HepG2 (cell line): ENCODE measurements around the gene CHID1. TPM values are rescaled to one million over a fixed set of nuclear protein-coding genes. Genes with fewer than 3 reads are reported as not detected.
A peak's percentile ranks its signal among the peaks of the same experiment; 100 is the strongest.

Experiments
- ARHGAP35 ChIP-seq: sonication (generic); formaldehyde crosslinking; IDR thresholded peaks from 2 replicates; pipeline ENCODE4 v1.9.0; 2022; ENCODE audit warnings: mild to moderate bottlenecking, inconsistent platforms, moderate library complexity, missing genetic modification reagents, borderline replicate concordance
- ELF1 ChIP-seq: sonication (generic); formaldehyde crosslinking; IDR thresholded peaks from 2 replicates; pipeline ENCODE4 v1.4.0; 2020; ENCODE audit warnings: missing genetic modification reagents
- HNRNPL ChIP-seq: fragments of 200-400 bp; formaldehyde crosslinking; IDR thresholded peaks from 2 replicates; pipeline ENCODE4 v1.6.1; 2017; ENCODE audit warnings: mild to moderate bottlenecking, low read depth, low read length
- MZF1 ChIP-seq: sonication (generic); formaldehyde crosslinking; IDR thresholded peaks from 2 replicates; pipeline ENCODE4 v1.8.1; 2023; ENCODE audit warnings: mild to moderate bottlenecking, missing genetic modification reagents, borderline replicate concordance
- NAIF1 ChIP-seq: sonication (generic); formaldehyde crosslinking; IDR thresholded peaks from 2 replicates; pipeline ENCODE4 v1.5.0; 2020; ENCODE audit warnings: mild to moderate bottlenecking, missing genetic modification reagents, borderline replicate concordance
- NCOR1 ChIP-seq: fragments of 200-600 bp; sonication (generic); IDR thresholded peaks from 2 replicates; pipeline ENCODE4 v1.7.0; 2017; ENCODE audit warnings: antibody characterized with exemption, low read length, borderline replicate concordance
- NFIC ChIP-seq: IDR thresholded peaks from 2 replicates; pipeline ENCODE4 v1.6.1; 2012; ENCODE audit warnings: mild to moderate bottlenecking, low read length, inconsistent platforms
- NPAS2 ChIP-seq: sonication (generic); formaldehyde crosslinking; IDR thresholded peaks from 2 replicates; pipeline ENCODE4 v1.8.0; 2022; ENCODE audit warnings: mild to moderate bottlenecking, missing genetic modification reagents, borderline replicate concordance
- PHF21A ChIP-seq: sonication (generic); formaldehyde crosslinking; IDR thresholded peaks from 2 replicates; pipeline ENCODE4 v1.5.0; 2020; ENCODE audit warnings: mild to moderate bottlenecking, missing genetic modification reagents
- REPIN1 ChIP-seq: sonication (generic); formaldehyde crosslinking; IDR thresholded peaks from 2 replicates; pipeline ENCODE4 v1.8.0; 2022; ENCODE audit warnings: missing genetic modification reagents, low read depth, mild to moderate bottlenecking, borderline replicate concordance
- RFXAP ChIP-seq: sonication (generic); formaldehyde crosslinking; IDR thresholded peaks from 2 replicates; pipeline ENCODE4 v1.4.0; 2020; ENCODE audit warnings: missing genetic modification reagents, borderline replicate concordance
- SETDB1 ChIP-seq: sonication (generic); formaldehyde crosslinking; IDR thresholded peaks from 2 replicates; pipeline ENCODE4 v1.5.1; 2020; ENCODE audit warnings: missing genetic modification reagents, mild to moderate bottlenecking, borderline replicate concordance
- THAP11 ChIP-seq: IDR thresholded peaks from 2 replicates; pipeline ENCODE4 v1.6.1; 2016; ENCODE audit warnings: missing biosample characterization, missing genetic modification reagents
- ZKSCAN8 ChIP-seq: IDR thresholded peaks from 2 replicates; pipeline ENCODE4 v1.6.1; 2016; ENCODE audit warnings: borderline replicate concordance, missing genetic modification reagents, missing compliant biosample characterization
- ZMYM3 ChIP-seq: sonication (generic); formaldehyde crosslinking; IDR thresholded peaks from 2 replicates; pipeline ENCODE4 v1.5.1; 2020; ENCODE audit warnings: mild to moderate bottlenecking, missing genetic modification reagents
- ZNF331 ChIP-seq: sonication (generic); formaldehyde crosslinking; IDR thresholded peaks from 2 replicates; pipeline ENCODE4 v1.4.0; 2020; ENCODE audit warnings: missing genetic modification reagents
- ZNF33B ChIP-seq: sonication (generic); formaldehyde crosslinking; IDR thresholded peaks from 2 replicates; pipeline ENCODE4 v1.5.1; 2020; ENCODE audit warnings: mild to moderate bottlenecking, missing genetic modification reagents
- ZNF430 ChIP-seq: sonication (generic); formaldehyde crosslinking; IDR thresholded peaks from 2 replicates; pipeline ENCODE4 v1.9.0; 2021; ENCODE audit warnings: mild to moderate bottlenecking, missing genetic modification reagents
- ZNF547 ChIP-seq: sonication (generic); formaldehyde crosslinking; IDR thresholded peaks from 2 replicates; pipeline ENCODE4 v1.5.1; 2020; ENCODE audit warnings: mild to moderate bottlenecking, missing genetic modification reagents
- ZNF724P ChIP-seq: sonication (generic); formaldehyde crosslinking; IDR thresholded peaks from 2 replicates; pipeline ENCODE4 v1.8.0; 2022; ENCODE audit warnings: missing genetic modification reagents, borderline replicate concordance
- ZNF781 ChIP-seq: sonication (generic); formaldehyde crosslinking; IDR thresholded peaks from 2 replicates; pipeline ENCODE4 v1.5.1; 2020; ENCODE audit warnings: borderline replicate concordance, mild to moderate bottlenecking, missing genetic modification reagents; ENCODE audit errors: not compliant biosample characterization
- ZSCAN30 ChIP-seq: sonication (generic); formaldehyde crosslinking; IDR thresholded peaks from 2 replicates; pipeline ENCODE4 v1.5.0; 2020; ENCODE audit warnings: mild to moderate bottlenecking, missing genetic modification reagents
- polyA plus RNA-seq, 8 experiments: library from polyadenylated mRNA; depleted of rRNA in 3 of 8; stranded (reverse) in 7 of 8; unstranded in 1 of 8; fragments of >200 nt; fragmentation: Illumina TruSeq in 4 of 8; extraction: Trizol in 4 of 8; gene quantifications; 2 replicates each; pipeline versions ENCODE4 v1.2.1 to v1.2.3, GENCODE V29; 2011 to 2016; ENCODE audit warnings: low read depth in 4 of 8, missing spikeins in 1 of 8, mixed read lengths in 1 of 8; ENCODE audit not compliant: insufficient read depth in 1 of 8
- total RNA-seq, 5 experiments: library from RNA; depleted of rRNA; stranded (reverse); fragments of >200 nt; fragmentation: Illumina TruSeq; extraction: Trizol; gene quantifications; 2 replicates each; pipeline ENCODE4 v1.2.3, GENCODE V29; 2016; ENCODE audit warnings: low read depth in 1 of 5
- TF ChIP-seq, protein P1 (sequence below): sonication (generic); formaldehyde crosslinking; IDR thresholded peaks from 2 replicates; pipeline ENCODE4 v1.5.1; 2020; ENCODE audit warnings: missing genetic modification reagents, mild to moderate bottlenecking, borderline replicate concordance
- TF ChIP-seq, protein P2 (sequence below): sonication (generic); formaldehyde crosslinking; IDR thresholded peaks from 2 replicates; pipeline ENCODE4 v1.8.0; 2023; ENCODE audit warnings: mild to moderate bottlenecking, missing genetic modification reagents
- TF ChIP-seq, protein P3 (sequence below): sonication (generic); formaldehyde crosslinking; IDR thresholded peaks from 2 replicates; pipeline ENCODE4 v1.9.0; 2022; ENCODE audit warnings: missing genetic modification reagents, mild to moderate bottlenecking, borderline replicate concordance
- TF ChIP-seq, protein P4 (sequence below): sonication (generic); formaldehyde crosslinking; IDR thresholded peaks from 2 replicates; pipeline ENCODE4 v1.9.0; 2022; ENCODE audit warnings: low read depth, missing genetic modification reagents

Gene CHID1
- total and polyA plus RNA-seq, 2 of the 13 experiments (the other 11 are each of a cell fraction or from before 2014, with no cell fraction given) = 65.1 to 93.6 TPM

DNA sequence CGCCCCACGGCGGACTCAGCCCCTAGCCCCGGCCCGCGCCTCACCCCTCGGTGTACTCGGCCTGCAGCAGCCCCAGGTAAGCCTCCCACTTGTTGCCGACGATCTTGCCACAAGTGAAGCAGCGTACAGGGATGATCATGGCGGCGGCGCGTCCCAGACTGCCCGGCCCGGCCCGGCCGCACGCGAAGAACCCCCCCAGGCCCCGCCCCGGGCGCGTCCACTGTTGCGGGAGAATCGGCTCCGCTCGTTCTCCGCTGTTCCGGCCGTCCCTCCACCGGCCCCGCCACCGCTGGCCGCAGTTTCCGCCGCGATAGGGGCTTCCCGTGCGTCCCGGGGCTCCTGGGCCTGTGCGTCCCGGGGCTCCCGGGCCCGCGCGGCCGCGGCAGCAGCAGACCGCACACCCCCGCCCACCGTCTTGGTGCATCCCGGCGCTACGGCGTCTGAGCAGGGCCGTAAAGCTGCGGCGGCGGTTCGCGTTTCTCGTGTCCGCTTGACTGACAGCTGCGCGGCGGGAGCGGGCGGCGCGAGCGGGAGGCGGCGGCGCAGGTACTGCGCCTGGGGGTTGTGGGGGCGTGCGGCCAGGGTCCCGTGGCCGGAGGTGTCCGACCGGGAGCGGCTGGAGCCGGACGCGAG, 68.1 kb downstream of the CHID1 start, which contains the start of the genes POLR2L and TSPAN4 (continued):
- TF ChIP-seq HNRNPL = no peak
- TF ChIP-seq MZF1 (CRISPR knock-in tag) = no peak
- TF ChIP-seq ARHGAP35 (CRISPR knock-in tag) = peak; percentile 38; the same call in 1 of the 2 replicates
- TF ChIP-seq, protein P1, sequence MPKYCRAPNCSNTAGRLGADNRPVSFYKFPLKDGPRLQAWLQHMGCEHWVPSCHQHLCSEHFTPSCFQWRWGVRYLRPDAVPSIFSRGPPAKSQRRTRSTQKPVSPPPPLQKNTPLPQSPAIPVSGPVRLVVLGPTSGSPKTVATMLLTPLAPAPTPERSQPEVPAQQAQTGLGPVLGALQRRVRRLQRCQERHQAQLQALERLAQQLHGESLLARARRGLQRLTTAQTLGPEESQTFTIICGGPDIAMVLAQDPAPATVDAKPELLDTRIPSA = no peak
- TF ChIP-seq NPAS2 = no peak
- no peak for TF ChIP-seq NFIC
- TF ChIP-seq NAIF1 = peak; percentile 49; the same call in 1 of the 2 replicates
- peak; percentile 84 for TF ChIP-seq ZNF547
- no peak; the same call in 1 of the 2 replicates for TF ChIP-seq REPIN1 (CRISPR knock-in tag)
- 0 out of 2 replicates have a peak, but pooled peaks have one; percentile 10 for TF ChIP-seq RFXAP (CRISPR knock-in tag)
- no peak; the same call in 1 of the 2 replicates for TF ChIP-seq ZNF331 (CRISPR knock-in tag)
- 0 out of 2 replicates have a peak, but pooled peaks have one; percentile 18 for TF ChIP-seq ZNF724P
- TF ChIP-seq ZSCAN30 (CRISPR knock-in tag) = no peak; the same call in 1 of the 2 replicates
- TF ChIP-seq, protein P2, sequence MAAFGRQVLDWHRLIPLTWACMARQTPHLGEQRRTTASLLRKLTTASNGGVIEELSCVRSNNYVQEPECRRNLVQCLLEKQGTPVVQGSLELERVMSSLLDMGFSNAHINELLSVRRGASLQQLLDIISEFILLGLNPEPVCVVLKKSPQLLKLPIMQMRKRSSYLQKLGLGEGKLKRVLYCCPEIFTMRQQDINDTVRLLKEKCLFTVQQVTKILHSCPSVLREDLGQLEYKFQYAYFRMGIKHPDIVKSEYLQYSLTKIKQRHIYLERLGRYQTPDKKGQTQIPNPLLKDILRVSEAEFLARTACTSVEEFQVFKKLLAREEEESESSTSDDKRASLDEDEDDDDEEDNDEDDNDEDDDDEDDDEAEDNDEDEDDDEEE (CRISPR knock-in tag) = no peak
- TF ChIP-seq PHF21A (CRISPR knock-in tag) = no peak; the same call in 1 of the 2 replicates
- TF ChIP-seq ZNF781 (CRISPR knock-in tag) = no peak
- 0 out of 2 replicates have a peak, but pooled peaks have one; percentile 17 for TF ChIP-seq ZNF430 (CRISPR knock-in tag)
- TF ChIP-seq SETDB1 (CRISPR knock-in tag) = no peak
- TF ChIP-seq ELF1 = no peak
- TF ChIP-seq, protein P3, sequence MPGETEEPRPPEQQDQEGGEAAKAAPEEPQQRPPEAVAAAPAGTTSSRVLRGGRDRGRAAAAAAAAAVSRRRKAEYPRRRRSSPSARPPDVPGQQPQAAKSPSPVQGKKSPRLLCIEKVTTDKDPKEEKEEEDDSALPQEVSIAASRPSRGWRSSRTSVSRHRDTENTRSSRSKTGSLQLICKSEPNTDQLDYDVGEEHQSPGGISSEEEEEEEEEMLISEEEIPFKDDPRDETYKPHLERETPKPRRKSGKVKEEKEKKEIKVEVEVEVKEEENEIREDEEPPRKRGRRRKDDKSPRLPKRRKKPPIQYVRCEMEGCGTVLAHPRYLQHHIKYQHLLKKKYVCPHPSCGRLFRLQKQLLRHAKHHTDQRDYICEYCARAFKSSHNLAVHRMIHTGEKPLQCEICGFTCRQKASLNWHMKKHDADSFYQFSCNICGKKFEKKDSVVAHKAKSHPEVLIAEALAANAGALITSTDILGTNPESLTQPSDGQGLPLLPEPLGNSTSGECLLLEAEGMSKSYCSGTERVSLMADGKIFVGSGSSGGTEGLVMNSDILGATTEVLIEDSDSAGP (CRISPR knock-in tag) = no peak
- TF ChIP-seq, protein P4, sequence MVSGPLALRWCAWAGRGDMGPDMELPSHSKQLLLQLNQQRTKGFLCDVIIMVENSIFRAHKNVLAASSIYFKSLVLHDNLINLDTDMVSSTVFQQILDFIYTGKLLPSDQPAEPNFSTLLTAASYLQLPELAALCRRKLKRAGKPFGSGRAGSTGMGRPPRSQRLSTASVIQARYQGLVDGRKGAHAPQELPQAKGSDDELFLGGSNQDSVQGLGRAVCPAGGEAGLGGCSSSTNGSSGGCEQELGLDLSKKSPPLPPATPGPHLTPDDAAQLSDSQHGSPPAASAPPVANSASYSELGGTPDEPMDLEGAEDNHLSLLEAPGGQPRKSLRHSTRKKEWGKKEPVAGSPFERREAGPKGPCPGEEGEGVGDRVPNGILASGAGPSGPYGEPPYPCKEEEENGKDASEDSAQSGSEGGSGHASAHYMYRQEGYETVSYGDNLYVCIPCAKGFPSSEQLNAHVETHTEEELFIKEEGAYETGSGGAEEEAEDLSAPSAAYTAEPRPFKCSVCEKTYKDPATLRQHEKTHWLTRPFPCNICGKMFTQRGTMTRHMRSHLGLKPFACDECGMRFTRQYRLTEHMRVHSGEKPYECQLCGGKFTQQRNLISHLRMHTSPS = no peak
- no peak for TF ChIP-seq NCOR1
- TF ChIP-seq ZMYM3 (CRISPR knock-in tag) = no peak
- TF ChIP-seq ZKSCAN8 (CRISPR knock-in tag) = no peak; the same call in 1 of the 2 replicates
- no peak for TF ChIP-seq ZNF33B (CRISPR knock-in tag)
- peak; percentile 87 for TF ChIP-seq THAP11 (CRISPR knock-in tag)
